A549 (cell line): ENCODE measurements around the gene AHR.

ENCODE experiments used
- BHLHE40 ChIP-seq: IDR thresholded peaks from 2 replicates; pipeline ENCODE4 v1.6.1; 2012; ENCODE audit warnings: low read depth, low read length, inconsistent platforms
- CTCF ChIP-seq: fragments of >200 bp; sonication (Bioruptor Twin); formaldehyde crosslinking; IDR thresholded peaks from 3 replicates; pipeline ENCODE4 v1.5.1; 2016
- EHF ChIP-seq: fragments of 250-450 bp; sonication (Bioruptor Pico); IDR thresholded peaks from 2 replicates; pipeline ENCODE4 v1.5.0; 2020; ENCODE audit warnings: mild to moderate bottlenecking
- FOSL2 ChIP-seq, 2 experiments: fragments of 450-650 bp in 1 of 2; fragments of >200 bp in 1 of 2; sonication (Bioruptor Twin) in 1 of 2; formaldehyde crosslinking; IDR thresholded peaks; 2 replicates each; pipeline versions ENCODE4 v1.5.0 to v1.6.1; 2016 to 2020; ENCODE audit warnings: mild to moderate bottlenecking in 1 of 2, moderate library complexity in 1 of 2
- HDAC2 ChIP-seq: fragments of 200-600 bp; sonication (generic); IDR thresholded peaks from 2 replicates; pipeline ENCODE4 v1.6.1; 2016
- MAFK ChIP-seq: fragments of 450-650 bp; IDR thresholded peaks from 2 replicates; pipeline ENCODE4 v1.6.1; 2014; ENCODE audit not compliant: partially characterized antibody
- MAZ ChIP-seq: fragments of 150-350 bp; IDR thresholded peaks from 2 replicates; pipeline ENCODE4 v1.6.1; 2014; ENCODE audit warnings: antibody characterized with exemption, low read depth, low read length, borderline replicate concordance
- PBX3 ChIP-seq: IDR thresholded peaks from 2 replicates; pipeline ENCODE4 v1.6.1; 2012
- POLR2A ChIP-seq: IDR thresholded peaks from 2 replicates; pipeline ENCODE4 v1.6.1; 2012; ENCODE audit warnings: mild to moderate bottlenecking, low read length
- RAD21 ChIP-seq, 2 experiments: fragments of >200 bp in 1 of 2; sonication (Bioruptor Twin) in 1 of 2; formaldehyde crosslinking in 1 of 2; IDR thresholded peaks in 1 of 2; conservative IDR thresholded peaks in 1 of 2; 2 replicates in 1 of 2; 3 replicates in 1 of 2; pipeline ENCODE4 v1.6.1; 2012 to 2018; ENCODE audit warnings: inconsistent platforms in 1 of 2
- RARB ChIP-seq: fragments of 250-450 bp; sonication (Bioruptor Pico); IDR thresholded peaks from 2 replicates; pipeline ENCODE4 v1.8.0; 2021; ENCODE audit warnings: mild to moderate bottlenecking, moderate library complexity
- USF2 ChIP-seq: fragments of 450-650 bp; IDR thresholded peaks from 2 replicates; pipeline ENCODE4 v1.6.1; 2014; ENCODE audit warnings: antibody characterized with exemption
- ZNF302 ChIP-seq: fragments of 250-450 bp; sonication (Bioruptor Pico); IDR thresholded peaks from 2 replicates; pipeline ENCODE4 v1.9.0; 2021; ENCODE audit warnings: inconsistent platforms, mild to moderate bottlenecking, moderate library complexity
- ZSCAN20 ChIP-seq: fragments of 250-450 bp; sonication (Bioruptor Pico); IDR thresholded peaks from 2 replicates; pipeline ENCODE4 v1.8.0; 2022; ENCODE audit warnings: mild to moderate bottlenecking, moderate library complexity

GRCh38 chr7:17367502-17367901 is 69.0 kb downstream of the AHR start:
- TF ChIP-seq FOSL2 (IDR thresholded peaks at IDR 0.05) (no peak), FOSL2 (CRISPR knock-in tag; IDR thresholded peaks at IDR 0.05) (no peak), POLR2A (no peak), RAD21 (conservative IDR thresholded peaks at IDR 0.05 in 1 of 2, IDR thresholded peaks at IDR 0.05 in 1 of 2) (no peak), USF2 (no peak), BHLHE40 (no peak), CTCF (no peak), PBX3 (no peak), MAFK (no peak), ZNF302 (CRISPR knock-in tag) (no peak), RARB (CRISPR knock-in tag) (no peak), ZSCAN20 (CRISPR knock-in tag) (no peak), MAZ (no peak), EHF (CRISPR knock-in tag) (no peak), HDAC2 (no peak)
